GM12801 (cell line): ENCODE results near the gene OR3A2.

ENCODE experiments used
- TF ChIP-seq, protein P1 (sequence below): IDR thresholded peaks from one replicate; pipeline ENCODE4 v1.5.1; 2011; ENCODE audit warnings: control low read depth; ENCODE audit not compliant: insufficient read length; ENCODE audit errors: extremely low read depth

Gene OR3A2

GRCh38 chr17:3398310-3398709 lies 12.2 kb upstream of the OR3A2 start, which contains the start of gene OR1E1:
Gene OR1E1, minus strand, starts transcription at chr17:3398410. Its CDS starts 0 bp downstream, at chr17:3398410.
- TF ChIP-seq, protein P1, sequence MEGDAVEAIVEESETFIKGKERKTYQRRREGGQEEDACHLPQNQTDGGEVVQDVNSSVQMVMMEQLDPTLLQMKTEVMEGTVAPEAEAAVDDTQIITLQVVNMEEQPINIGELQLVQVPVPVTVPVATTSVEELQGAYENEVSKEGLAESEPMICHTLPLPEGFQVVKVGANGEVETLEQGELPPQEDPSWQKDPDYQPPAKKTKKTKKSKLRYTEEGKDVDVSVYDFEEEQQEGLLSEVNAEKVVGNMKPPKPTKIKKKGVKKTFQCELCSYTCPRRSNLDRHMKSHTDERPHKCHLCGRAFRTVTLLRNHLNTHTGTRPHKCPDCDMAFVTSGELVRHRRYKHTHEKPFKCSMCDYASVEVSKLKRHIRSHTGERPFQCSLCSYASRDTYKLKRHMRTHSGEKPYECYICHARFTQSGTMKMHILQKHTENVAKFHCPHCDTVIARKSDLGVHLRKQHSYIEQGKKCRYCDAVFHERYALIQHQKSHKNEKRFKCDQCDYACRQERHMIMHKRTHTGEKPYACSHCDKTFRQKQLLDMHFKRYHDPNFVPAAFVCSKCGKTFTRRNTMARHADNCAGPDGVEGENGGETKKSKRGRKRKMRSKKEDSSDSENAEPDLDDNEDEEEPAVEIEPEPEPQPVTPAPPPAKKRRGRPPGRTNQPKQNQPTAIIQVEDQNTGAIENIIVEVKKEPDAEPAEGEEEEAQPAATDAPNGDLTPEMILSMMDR, result no peak

DNA sequence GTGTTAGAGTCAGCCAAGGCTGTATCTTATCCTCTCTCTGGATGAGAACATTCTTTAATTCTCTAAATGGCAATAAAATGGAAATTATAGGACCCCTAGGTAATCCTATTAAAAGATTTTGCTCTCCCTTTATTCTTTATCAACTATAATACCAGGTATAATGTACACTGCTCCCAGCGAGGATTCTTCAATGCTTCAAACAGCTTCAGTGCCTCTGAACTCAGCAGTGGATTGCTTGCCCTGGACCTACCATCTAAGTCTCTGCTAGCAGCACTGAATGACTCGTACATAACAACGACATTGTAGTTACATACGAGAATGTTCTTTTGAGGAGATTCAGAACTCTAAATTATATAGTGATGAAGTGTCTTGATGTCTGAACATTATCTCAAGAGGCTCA lies 3.7 kb upstream of the OR3A2 start:
- TF ChIP-seq, protein P1, result no peak

- TF ChIP-seq, protein P1, result no peak
Observed at GRCh38 chr17:3381957-3382356, 4.2 kb downstream of the OR3A2 start.

DNA sequence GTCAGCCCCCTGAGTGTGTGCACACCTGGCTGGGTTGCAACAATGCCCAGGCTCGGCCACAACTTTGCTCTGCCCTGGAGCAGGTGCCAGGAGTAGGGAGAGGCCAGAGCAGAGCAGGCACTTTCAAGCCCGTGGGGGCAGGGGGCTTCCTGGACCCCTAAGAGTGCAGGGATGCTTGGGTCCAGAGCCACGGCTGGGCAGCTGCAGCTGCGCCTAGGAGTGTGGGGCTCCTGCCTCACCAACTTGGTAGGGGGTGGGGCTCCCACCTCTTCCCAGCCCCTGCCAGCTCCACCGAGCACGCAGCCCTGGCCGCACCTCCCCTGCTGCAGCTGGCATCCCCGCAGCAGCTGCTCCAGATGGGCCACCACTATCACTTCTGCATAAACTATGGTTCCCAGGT lies 7.8 kb downstream of the OR3A2 start:
- TF ChIP-seq, protein P1, result no peak

DNA sequence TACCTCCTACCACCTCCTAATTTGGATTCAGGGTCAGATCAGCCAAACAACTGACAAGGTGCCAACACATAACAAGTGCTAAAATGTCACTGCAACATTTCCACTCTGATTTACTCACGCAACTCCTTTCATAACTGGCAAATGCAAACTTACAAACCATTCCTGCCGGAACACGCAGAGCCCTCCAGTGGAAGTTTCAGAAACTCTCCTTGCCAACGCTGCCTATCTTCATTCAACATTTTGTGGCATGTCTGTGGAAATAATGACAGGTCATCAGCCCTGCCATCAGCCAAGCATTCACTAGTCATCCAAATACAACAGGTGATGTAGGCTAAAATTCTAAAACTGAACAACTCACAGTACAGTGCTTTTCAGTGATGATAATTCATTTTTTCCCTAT lies 50.2 kb downstream of the OR3A2 start:
- TF ChIP-seq, protein P1, result no peak

DNA sequence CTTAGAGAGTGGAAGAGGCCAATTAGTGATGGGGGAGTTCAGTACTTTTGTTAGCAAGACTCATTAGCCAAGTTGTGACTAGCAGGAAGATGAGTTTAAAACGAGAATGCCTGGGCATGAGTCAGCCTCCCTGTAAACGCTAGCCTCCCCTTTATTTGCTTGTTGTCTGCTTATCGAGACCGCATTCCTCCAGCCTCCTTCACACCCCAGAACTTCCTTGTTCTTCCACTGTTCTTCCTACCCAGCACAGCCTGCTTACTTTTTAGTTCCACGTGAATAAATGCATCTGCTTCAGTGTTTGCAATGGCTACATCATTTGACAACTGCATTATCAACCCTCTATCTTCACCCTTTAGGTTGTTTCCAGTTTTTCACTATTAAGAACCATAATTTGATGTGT lies 67.8 kb downstream of the OR3A2 start:
- TF ChIP-seq, protein P1, result no peak

DNA sequence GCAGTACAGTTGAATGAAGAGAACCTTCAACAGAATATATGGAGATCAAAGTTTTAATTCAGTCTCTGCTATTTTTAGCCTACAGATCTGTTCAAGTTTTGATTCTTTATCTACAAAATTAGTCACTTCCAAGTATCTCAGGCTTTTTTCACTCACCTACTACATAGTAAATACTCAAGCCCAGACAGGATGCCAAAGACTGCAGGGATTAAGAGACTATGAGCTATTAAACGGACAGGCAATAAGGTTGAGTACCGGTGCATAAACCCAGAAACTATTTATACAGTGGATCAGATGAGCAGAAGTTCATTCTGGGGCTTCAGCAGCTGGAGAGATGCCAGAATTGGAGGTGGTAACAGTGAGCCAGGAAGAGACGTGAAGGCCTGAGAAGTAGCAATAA lies 69.3 kb downstream of the OR3A2 start:
- TF ChIP-seq, protein P1, result no peak

DNA sequence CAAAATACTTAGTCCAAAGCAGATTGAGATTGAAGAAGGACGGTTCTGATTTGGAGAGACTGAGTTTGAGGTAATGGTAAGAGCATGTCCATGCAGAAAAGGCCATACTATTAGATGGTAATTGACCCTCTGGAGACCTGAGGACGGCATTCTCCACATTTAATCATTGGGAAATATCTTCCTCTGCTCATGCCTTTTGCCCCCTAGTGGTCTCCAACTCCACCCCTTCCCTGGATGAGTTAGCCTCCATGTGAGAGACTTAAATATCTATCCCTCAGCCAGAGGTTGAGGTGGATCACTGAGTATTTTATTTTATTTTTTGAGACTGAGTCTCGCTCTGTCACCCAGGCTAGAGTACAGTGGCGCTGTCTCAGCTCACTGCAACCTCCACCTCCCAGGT lies 77.5 kb downstream of the OR3A2 start:
- TF ChIP-seq, protein P1, result no peak
